Gastroesophageal sphincter (tissue), 4 donors: ENCODE measurements around the gene CCDC117. TPM values are rescaled to one million over a fixed set of nuclear protein-coding genes. Genes with fewer than 3 reads are reported as not detected.
A peak's percentile ranks its signal among the peaks of the same experiment; 100 is the strongest.

Experiments
- ATAC-seq: fragments of 150-250 bp; one replicate; pipeline ENCODE4 v1.9.1; 2016; ENCODE audit warnings: mild to moderate bottlenecking, moderate library complexity
- H3K27ac ChIP-seq, 4 donors: fragments of 200-600 bp; sonication (generic) in 3 of 4; 1 replicate in 3 of 4; 2 replicates in 1 of 4; pipeline ENCODE4 v1.5.1; 2016 to 2019
- H3K27me3 ChIP-seq: fragments of 200-600 bp; sonication (generic); one replicate; pipeline ENCODE4 v1.5.1; 2019
- H3K36me3 ChIP-seq, 2 donors: fragments of 200-600 bp; sonication (generic); one replicate each; pipeline ENCODE4 v1.5.1; 2019; ENCODE audit warnings: control low read depth in 1 of 2
- H3K4me1 ChIP-seq, 3 donors: fragments of 200-600 bp; sonication (generic); 1 replicate in 2 of 3; 2 replicates in 1 of 3; pipeline ENCODE4 v1.5.1; 2016 to 2019; ENCODE audit warnings: control low read depth in 2 of 3
- H3K4me3 ChIP-seq, 2 donors: fragments of 200-600 bp; sonication (generic); one replicate each; pipeline ENCODE4 v1.5.1; 2019; ENCODE audit warnings: mild to moderate bottlenecking in 1 of 2, moderate library complexity in 1 of 2
- H3K9me3 ChIP-seq, 3 donors: fragments of 200-600 bp; sonication (generic); one replicate each; pipeline ENCODE4 v1.5.1; 2017 to 2019; ENCODE audit warnings: control low read depth in 2 of 3
- EP300 ChIP-seq: sonication (generic); formaldehyde crosslinking; IDR thresholded peaks from one replicate; pipeline ENCODE4 v1.6.1; 2017; ENCODE audit warnings: antibody characterized with exemption, mild to moderate bottlenecking
- POLR2A ChIP-seq, 2 donors: fragments of 450-650 bp; IDR thresholded peaks; one replicate each; pipeline ENCODE4 v1.6.1; 2017; ENCODE audit warnings: antibody characterized with exemption in 2 of 2, mild to moderate bottlenecking in 2 of 2, moderate library complexity in 1 of 2
- POLR2AphosphoS5 ChIP-seq: sonication (generic); formaldehyde crosslinking; IDR thresholded peaks from one replicate; pipeline ENCODE4 v1.6.1; 2017; ENCODE audit warnings: antibody characterized with exemption
- whole genome bisulfite sequencing, 2 donors: methylation state at CpG; one replicate each; pipeline ENCODE4 v1.1.5; 2018; ENCODE audit warnings: low coverage in 1 of 2; 5-methylcytosine and 5-hydroxymethylcytosine counted together
- total RNA-seq, 4 donors: library from RNA; depleted of rRNA; stranded (reverse); fragments of >200 nt; gene quantifications; one replicate each; pipeline ENCODE4 v1.1.0, GENCODE V29; 2016
- TF ChIP-seq, protein P1 (sequence below), 4 experiments: fragments of 200-600 bp in 2 of 4; fragments of 450-650 bp in 2 of 4; sonication (generic) in 1 of 4; IDR thresholded peaks; one replicate each; pipeline ENCODE4 v1.5.1; 2017 to 2019; ENCODE audit warnings: antibody characterized with exemption in 4 of 4, mild to moderate bottlenecking in 2 of 4, moderate library complexity in 2 of 4

Gene CCDC117
- 10 to 100 TPM; 23.2 to 34.2 (median 25.7) TPM for total RNA-seq

DNA sequence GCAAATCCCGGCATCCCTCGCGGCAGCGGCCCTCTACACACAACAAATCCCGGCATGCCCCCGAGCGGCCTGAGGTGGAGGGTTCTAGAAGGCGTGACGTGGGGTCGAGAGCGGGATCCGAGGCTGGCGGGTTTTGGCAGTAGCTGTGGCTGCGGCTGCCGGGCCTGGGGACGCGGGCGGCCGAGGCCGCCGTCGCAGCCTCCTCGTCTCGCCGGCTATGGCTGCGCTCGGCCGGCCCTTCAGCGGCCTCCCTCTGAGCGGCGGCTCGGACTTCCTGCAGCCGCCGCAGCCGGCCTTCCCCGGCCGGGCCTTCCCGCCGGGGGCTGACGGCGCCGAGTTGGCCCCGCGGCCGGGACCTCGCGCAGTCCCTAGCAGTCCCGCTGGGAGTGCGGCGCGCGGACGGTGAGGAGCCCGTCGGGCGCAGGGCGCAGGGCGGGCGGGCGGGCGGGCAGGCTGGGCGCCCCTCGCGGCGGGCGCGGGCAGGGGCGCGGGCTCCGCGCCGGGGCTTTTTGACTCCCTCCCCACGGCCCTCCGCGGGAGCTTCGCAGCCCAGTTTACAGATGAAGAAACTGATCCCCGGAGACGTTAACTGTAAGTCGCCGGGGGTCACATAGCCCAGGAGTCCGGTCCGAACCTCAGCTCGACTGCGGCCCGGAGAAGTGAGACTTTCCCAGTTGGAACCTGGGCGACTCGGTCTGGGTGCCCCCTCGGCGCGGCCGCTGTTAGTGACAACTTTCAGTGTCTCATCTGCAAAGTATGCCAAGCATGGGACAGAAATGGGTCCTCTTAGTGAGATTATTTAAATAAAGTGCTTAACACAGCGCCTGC, at the start of gene CCDC117:
Gene CCDC117, plus strand, starts transcription at position 63 of the 828 bp plus-strand sequence. Its CDS starts 155 bp downstream, at position 218.
- ATAC-seq: peak; percentile 97
- WGBS, 2 donors: 0% methylated on average over 1 of the region's 92 CpGs
- Histone ChIP-seq H3K4me1 (peaks cover 0 to 39% (median 10%) of the 10 kb centered on the region in 3 donors), H3K27ac (peak within 1 kb of the TSS; percentile 80 to 100 (median 98)), H3K36me3 (peaks cover 0 to 33% of the 10 kb centered on the region in 2 donors), H3K4me3 (peak within 1 kb of the TSS; percentile 56 to 95), H3K9me3 (no peaks in the 10 kb centered on the region), H3K27me3 (no peaks in the 10 kb centered on the region)
- peak; percentile 72 to 79 for TF ChIP-seq POLR2A (IDR thresholded peaks at IDR 0.05)
- TF ChIP-seq EP300: no peak
- TF ChIP-seq, protein P1, sequence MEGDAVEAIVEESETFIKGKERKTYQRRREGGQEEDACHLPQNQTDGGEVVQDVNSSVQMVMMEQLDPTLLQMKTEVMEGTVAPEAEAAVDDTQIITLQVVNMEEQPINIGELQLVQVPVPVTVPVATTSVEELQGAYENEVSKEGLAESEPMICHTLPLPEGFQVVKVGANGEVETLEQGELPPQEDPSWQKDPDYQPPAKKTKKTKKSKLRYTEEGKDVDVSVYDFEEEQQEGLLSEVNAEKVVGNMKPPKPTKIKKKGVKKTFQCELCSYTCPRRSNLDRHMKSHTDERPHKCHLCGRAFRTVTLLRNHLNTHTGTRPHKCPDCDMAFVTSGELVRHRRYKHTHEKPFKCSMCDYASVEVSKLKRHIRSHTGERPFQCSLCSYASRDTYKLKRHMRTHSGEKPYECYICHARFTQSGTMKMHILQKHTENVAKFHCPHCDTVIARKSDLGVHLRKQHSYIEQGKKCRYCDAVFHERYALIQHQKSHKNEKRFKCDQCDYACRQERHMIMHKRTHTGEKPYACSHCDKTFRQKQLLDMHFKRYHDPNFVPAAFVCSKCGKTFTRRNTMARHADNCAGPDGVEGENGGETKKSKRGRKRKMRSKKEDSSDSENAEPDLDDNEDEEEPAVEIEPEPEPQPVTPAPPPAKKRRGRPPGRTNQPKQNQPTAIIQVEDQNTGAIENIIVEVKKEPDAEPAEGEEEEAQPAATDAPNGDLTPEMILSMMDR (IDR thresholded peaks at IDR 0.05): peak in 3 of 4 experiments; percentile 26 to 42 (median 36)
- TF ChIP-seq POLR2AphosphoS5: peak; percentile 83

GRCh38 chr22:28728002-28728401, 44.5 kb upstream of the CCDC117 start:
- H3K4me3 ChIP-seq: no peak overlapping the region
- no peak overlapping the region for H3K27ac ChIP-seq
- TF ChIP-seq EP300 (no peak), POLR2A (IDR thresholded peaks at IDR 0.05) (no peak), POLR2AphosphoS5 (no peak)
- TF ChIP-seq, protein P1 (IDR thresholded peaks at IDR 0.05): no peak
- no peaks in the 10 kb centered on the region for H3K9me3 ChIP-seq
- H3K4me1 ChIP-seq: no peaks in the 10 kb centered on the region
- ATAC-seq: no peak
- H3K27me3 ChIP-seq: no peaks in the 10 kb centered on the region
- WGBS, 2 donors: 80 to 100% methylated on average over 1 of the region's 1 CpG
- no peaks in the 10 kb centered on the region for H3K36me3 ChIP-seq

- TF ChIP-seq POLR2A (IDR thresholded peaks at IDR 0.05): no peak
- no peak for TF ChIP-seq POLR2AphosphoS5
- TF ChIP-seq EP300: no peak
- TF ChIP-seq, protein P1 (IDR thresholded peaks at IDR 0.05): no peak
- no peaks in the 10 kb centered on the region for H3K4me1 ChIP-seq
- no peak overlapping the region for H3K4me3 ChIP-seq
- H3K36me3 ChIP-seq: no peaks in the 10 kb centered on the region
- H3K27ac ChIP-seq: no peak overlapping the region
- no peaks in the 10 kb centered on the region for H3K27me3 ChIP-seq
- 92 to 95% methylated on average over 7 to 10 of the region's 10 CpGs for WGBS, 2 donors
- no peaks in the 10 kb centered on the region for H3K9me3 ChIP-seq
- no peak for ATAC-seq
Measured at GRCh38 chr22:28728621-28729313, 43.7 kb upstream of the CCDC117 start.

DNA sequence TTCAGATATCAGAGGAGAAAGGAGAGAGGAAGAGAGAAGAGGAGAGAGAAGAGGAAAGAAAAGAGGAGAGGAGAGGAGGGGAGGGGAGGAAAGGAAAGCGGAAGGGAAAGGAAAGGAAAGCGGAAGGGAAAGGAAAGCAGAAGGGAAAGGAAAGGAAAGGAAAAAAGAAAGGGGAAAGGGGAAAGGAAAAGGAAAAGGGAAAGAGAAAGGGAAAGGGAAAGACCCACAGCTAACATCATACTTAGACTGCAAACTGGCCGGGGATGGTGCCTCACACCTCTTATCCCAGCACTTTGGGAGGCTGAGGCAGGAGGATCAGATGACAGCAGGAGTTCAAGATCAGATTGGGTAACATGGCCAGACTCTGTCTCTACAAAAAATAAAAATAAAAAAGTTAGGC, 42.3 kb upstream of the CCDC117 start:
- WGBS, 2 donors: 83 to 100% methylated on average over 1 to 2 of the region's 3 CpGs

More for the DNA sequence above, 42.3 kb upstream of the CCDC117 start:
- H3K36me3 ChIP-seq: no peaks in the 10 kb centered on the region
- no peak overlapping the region for H3K27ac ChIP-seq
- H3K4me3 ChIP-seq: no peak overlapping the region
- no peak for TF ChIP-seq EP300
- TF ChIP-seq, protein P1 (IDR thresholded peaks at IDR 0.05): no peak
- TF ChIP-seq POLR2A (IDR thresholded peaks at IDR 0.05): no peak
- no peaks in the 10 kb centered on the region for H3K27me3 ChIP-seq
- H3K4me1 ChIP-seq: no peaks in the 10 kb centered on the region
- H3K9me3 ChIP-seq: no peaks in the 10 kb centered on the region
- no peak for ATAC-seq
